ENCODE measurements around the gene CTNNA3.

Gene CTNNA3

DNA sequence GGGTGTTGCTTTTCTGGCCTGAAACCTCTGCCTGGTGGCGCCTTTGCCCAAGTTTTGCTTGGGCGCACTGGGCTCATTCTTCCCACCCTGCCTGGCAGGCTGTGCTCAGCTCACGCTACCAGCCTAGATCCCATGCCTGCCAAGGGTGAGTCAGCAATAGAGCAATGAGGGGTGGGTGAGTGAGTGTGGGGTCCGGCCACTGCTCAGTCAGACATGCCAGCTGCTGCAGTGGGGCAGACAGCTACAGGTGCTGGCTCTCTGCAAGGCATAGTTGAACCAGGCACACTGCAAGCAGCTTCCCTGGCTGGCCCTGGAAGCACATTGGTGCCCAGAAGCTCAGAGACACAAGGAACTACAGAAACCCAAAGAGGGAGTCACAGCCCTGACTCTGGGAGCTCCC, 1451.0 kb downstream of the CTNNA3 start:
- H3K4me3 ChIP-seq (ENCODE audit: low read length) = no peak overlapping the region
- no peak for DNase-seq (ENCODE audit: low read depth)
- TF ChIP-seq, protein P1, sequence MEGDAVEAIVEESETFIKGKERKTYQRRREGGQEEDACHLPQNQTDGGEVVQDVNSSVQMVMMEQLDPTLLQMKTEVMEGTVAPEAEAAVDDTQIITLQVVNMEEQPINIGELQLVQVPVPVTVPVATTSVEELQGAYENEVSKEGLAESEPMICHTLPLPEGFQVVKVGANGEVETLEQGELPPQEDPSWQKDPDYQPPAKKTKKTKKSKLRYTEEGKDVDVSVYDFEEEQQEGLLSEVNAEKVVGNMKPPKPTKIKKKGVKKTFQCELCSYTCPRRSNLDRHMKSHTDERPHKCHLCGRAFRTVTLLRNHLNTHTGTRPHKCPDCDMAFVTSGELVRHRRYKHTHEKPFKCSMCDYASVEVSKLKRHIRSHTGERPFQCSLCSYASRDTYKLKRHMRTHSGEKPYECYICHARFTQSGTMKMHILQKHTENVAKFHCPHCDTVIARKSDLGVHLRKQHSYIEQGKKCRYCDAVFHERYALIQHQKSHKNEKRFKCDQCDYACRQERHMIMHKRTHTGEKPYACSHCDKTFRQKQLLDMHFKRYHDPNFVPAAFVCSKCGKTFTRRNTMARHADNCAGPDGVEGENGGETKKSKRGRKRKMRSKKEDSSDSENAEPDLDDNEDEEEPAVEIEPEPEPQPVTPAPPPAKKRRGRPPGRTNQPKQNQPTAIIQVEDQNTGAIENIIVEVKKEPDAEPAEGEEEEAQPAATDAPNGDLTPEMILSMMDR (conservative IDR thresholded peaks at IDR 0.05; ENCODE audit: low read length) = no peak

DNA sequence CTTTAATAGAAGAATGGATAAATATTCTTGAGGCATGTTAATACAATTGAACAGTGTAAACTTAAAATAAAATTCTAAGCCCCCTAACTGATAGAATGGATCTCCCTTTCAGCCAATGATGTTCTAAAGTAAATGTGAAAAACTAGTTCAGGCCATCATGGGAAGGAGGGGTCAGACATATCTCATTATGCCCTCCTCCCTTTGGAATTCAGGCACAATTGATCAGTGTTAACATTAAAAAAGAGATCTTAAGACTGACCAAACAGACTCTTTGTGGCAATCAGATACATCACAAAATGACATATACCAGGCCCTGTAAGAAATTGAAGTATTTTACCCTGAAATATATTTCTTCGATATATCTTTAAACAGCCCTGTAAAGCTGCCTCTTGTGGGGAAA, 1453.1 kb downstream of the CTNNA3 start:
- TF ChIP-seq, protein P1 (conservative IDR thresholded peaks at IDR 0.05; ENCODE audit: low read length) = no peak

DNA sequence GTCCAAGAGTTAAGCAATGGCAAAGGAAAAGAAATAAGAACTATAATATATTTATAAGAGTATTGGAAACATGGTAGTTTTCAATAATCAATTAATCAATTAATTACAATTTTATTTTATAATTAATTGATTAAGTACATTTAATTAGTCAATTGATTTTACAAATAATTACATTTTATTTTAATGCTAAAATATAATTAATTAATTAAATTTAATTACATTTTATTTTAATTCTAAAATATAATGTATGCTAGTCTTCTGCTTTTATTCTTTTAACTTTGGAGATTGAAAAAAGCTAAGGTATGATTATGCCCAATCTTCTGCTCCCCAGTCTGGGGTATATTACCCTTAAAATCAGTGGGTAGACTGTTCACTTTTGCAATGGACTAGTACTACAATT, 1456.9 kb downstream of the CTNNA3 start:
- TF ChIP-seq, protein P1 (conservative IDR thresholded peaks at IDR 0.05; ENCODE audit: low read length) = no peak
- H3K4me3 ChIP-seq (ENCODE audit: low read length) = no peak overlapping the region
- DNase-seq (ENCODE audit: low read depth) = no peak

More for the DNA sequence above, 1453.1 kb downstream of the CTNNA3 start:
- no peak for DNase-seq (ENCODE audit: low read depth)
- no peak overlapping the region for H3K4me3 ChIP-seq (ENCODE audit: low read length)

DNA sequence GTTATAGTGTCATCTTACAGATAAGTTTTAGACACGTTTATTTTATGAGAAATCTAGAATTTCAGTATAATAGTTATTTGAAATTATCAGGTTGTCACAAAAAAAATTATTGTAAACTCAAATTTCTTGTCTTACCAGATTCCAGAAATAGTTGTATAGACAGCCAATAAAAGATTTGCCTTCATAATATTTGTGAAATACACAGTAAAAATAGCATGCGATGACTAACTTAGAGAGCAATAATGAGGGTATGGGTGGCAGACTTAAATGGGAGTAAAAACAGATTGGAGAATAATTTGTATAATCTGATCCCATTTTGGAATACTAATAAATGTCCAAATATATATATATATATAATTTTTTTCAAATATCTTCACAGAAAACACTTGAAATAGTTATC, 1457.7 kb downstream of the CTNNA3 start:
- no peak for DNase-seq (ENCODE audit: low read depth)
- H3K4me3 ChIP-seq (ENCODE audit: low read length) = no peak overlapping the region
- TF ChIP-seq, protein P1 (conservative IDR thresholded peaks at IDR 0.05; ENCODE audit: low read length) = no peak

DNA sequence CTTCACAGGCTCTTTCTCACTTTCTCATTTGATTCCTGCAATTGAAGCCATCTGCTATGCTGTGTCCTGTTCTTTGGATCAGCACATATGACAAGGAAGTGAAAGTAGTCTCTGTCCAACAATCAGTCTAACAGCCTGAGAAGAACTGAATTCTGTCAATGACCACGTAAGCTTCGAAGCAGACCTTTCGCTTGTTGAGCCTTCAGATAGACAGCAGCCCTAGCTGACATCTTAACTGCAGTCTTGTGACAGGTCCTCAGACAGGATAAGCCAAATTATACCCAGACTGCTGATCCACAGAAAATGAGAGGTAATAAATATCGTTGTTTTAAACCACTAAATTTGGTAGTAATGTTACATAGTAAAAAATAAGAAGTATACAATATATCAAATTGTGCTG, 1461.1 kb downstream of the CTNNA3 start:
- TF ChIP-seq, protein P1 (conservative IDR thresholded peaks at IDR 0.05; ENCODE audit: low read length) = no peak
- no peak for DNase-seq (ENCODE audit: low read depth)

DNA sequence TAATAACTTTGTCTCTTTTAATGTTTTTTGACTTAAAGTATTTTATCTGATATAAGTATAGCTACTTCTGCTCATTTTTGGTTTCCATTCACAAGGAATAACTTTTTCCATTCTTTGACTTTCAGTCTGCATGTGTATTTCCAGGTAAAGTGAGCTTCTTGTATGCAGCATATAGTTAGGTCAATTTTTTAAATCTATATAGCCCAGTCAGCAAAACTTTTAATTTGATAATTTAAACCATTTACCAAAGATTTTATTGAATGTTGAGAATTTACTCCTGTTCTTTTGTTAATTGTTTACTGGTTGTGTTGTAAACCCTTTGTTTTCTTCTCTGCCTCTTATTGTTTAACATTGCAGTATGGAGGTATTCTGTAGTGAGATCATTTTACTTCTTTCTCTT, 1467.1 kb downstream of the CTNNA3 start:
- H3K4me3 ChIP-seq (ENCODE audit: low read length) = no peak overlapping the region
- DNase-seq (ENCODE audit: low read depth) = no peak
- TF ChIP-seq, protein P1 (conservative IDR thresholded peaks at IDR 0.05; ENCODE audit: low read length) = no peak

More for the DNA sequence above, 1461.1 kb downstream of the CTNNA3 start:
- H3K4me3 ChIP-seq (ENCODE audit: low read length) = no peak overlapping the region

DNA sequence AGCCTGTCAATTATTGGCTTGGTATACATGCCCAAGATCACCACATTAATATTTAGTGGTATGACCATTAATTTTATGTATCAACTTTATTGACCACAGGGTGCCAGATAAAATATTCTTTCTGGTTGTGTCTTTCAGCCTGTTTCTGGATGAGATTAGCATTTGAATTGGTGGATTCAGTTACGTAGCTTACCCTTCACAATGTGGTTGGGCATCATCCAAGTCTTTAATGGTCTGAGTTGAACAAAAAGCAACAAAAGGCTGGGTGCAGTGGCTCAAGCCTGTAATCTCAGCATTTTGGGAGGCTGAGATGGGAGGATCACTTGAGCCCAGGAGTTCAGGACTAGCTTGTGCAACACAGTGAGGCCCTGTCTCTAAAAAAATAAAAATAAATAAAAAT, 1472.3 kb downstream of the CTNNA3 start:
- TF ChIP-seq, protein P1 (conservative IDR thresholded peaks at IDR 0.05; ENCODE audit: low read length) = no peak
- no peak for DNase-seq (ENCODE audit: low read depth)
- H3K4me3 ChIP-seq (ENCODE audit: low read length) = no peak overlapping the region
